ENCODE results near the gene CPD. TPM values are rescaled to one million over a fixed set of nuclear protein-coding genes. Genes with fewer than 3 reads are reported as not detected.
A peak's percentile ranks its signal among the peaks of the same experiment; 100 is the strongest.

CPD gene
- total and polyA plus RNA-seq, 2 donors (not counting 1 experiment from before 2014, with no cell fraction given): 88.8 to 220 TPM

DNA sequence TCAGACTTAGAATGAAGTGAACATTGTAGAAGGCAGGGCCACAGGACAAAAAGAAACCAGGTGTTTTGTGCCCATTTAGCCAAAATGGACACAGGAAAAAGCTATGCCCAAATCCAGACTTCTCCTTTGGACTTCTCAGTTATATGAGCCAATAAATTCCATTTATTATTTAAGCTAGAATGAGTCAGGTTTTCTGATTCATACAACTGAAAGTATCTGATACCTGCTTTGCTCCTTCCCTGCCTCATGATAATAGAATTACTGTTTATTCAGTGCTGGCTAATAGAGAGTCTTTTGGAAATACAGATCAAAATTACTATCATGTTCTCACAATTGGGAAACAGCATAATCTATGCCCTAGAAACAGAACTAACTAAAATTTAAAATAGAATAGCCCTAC, 8.7 kb upstream of the CPD start:
- peak in 1 of 2 donors; percentile 34 for DNase-seq (ENCODE audit: low read depth in 2 of 2)
- Histone ChIP-seq H3K79me2 (ENCODE audit: control insufficient read depth, insufficient read depth, low read length) (no peaks in the 10 kb centered on the region), H3K9ac (ENCODE audit: insufficient read depth, low read length) (no peak overlapping the region), H3K36me3 (ENCODE audit: control insufficient read depth, insufficient read depth, low read length) (no peaks in the 10 kb centered on the region), H4K20me1 (ENCODE audit: control insufficient read depth, extremely low read depth, insufficient read depth, low read length) (no peaks in the 10 kb centered on the region), H3K9me3 (ENCODE audit: control insufficient read depth, insufficient read depth, low read depth, low read length) (no peaks in the 10 kb centered on the region), H3K27ac (ENCODE audit: insufficient read depth, low read length) (no peak overlapping the region), H3K4me2 (ENCODE audit: extremely low read depth, insufficient read depth, low read length) (no peak overlapping the region), H3K4me3 (replicated peaks in 1 of 4; ENCODE audit: control extremely low read depth in 1 of 4, insufficient read depth in 1 of 4, low read depth in 3 of 4, low read length in 4 of 4) (no peak overlapping the region), H3K27me3 (ENCODE audit: control insufficient read depth, insufficient read depth, low read length) (no peaks in the 10 kb centered on the region), H2AFZ (ENCODE audit: low read length) (no peak overlapping the region), H3K4me1 (ENCODE audit: control insufficient read depth, extremely low read depth, insufficient read depth, low read length) (peaks cover 3% of the 10 kb centered on the region)
- TF ChIP-seq CTCF (conservative IDR thresholded peaks at IDR 0.05 in 1 of 2, IDR thresholded peaks at IDR 0.05 in 1 of 2; ENCODE audit: low read depth in 1 of 2, low read length in 2 of 2) (no peak), EZH2 (IDR thresholded peaks at IDR 0.05; ENCODE audit: low read length, missing control alignments) (no peak)

- Histone ChIP-seq H3K4me3 (replicated peaks in 1 of 4; ENCODE audit: control extremely low read depth in 1 of 4, insufficient read depth in 1 of 4, low read depth in 3 of 4, low read length in 4 of 4) (no peak overlapping the region), H3K27ac (ENCODE audit: insufficient read depth, low read length) (no peak overlapping the region)
- TF ChIP-seq CTCF (conservative IDR thresholded peaks at IDR 0.05 in 1 of 2, IDR thresholded peaks at IDR 0.05 in 1 of 2; ENCODE audit: low read depth in 1 of 2, low read length in 2 of 2) (no peak), EZH2 (IDR thresholded peaks at IDR 0.05; ENCODE audit: low read length, missing control alignments) (no peak)
Observed at GRCh38 chr17:30372755-30373154, 6.0 kb upstream of the CPD start.

DNA sequence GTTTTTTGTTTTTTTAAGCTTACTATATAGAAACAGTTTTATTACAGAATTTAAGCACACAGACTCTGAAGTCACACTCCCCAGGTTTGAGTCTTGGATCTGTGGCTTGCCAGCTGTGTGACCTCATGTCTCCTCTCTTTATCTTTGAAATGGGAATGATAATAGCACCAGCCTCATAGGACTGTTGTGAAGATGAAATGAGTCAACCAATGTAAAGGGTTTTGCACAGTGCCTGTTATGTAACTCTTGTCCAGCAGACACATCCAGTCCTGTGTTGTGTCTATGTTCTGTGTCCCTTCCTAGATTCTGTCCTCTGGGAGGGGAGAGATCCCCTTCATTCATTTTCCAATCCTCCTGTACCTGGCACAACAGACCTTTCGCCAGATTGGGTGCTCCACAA, 3.1 kb upstream of the CPD start:
- no peak overlapping the region for H2AFZ ChIP-seq (ENCODE audit: low read length)
- peaks cover 14% of the 10 kb centered on the region for H3K79me2 ChIP-seq (ENCODE audit: control insufficient read depth, insufficient read depth, low read length)
- H3K27ac ChIP-seq (ENCODE audit: insufficient read depth, low read length): no peak overlapping the region
- H3K36me3 ChIP-seq (ENCODE audit: control insufficient read depth, insufficient read depth, low read length): no peaks in the 10 kb centered on the region
- no peaks in the 10 kb centered on the region for H3K9me3 ChIP-seq (ENCODE audit: control insufficient read depth, insufficient read depth, low read depth, low read length)
- no peak for DNase-seq (ENCODE audit: low read depth in 2 of 2)
- no peak for TF ChIP-seq EZH2 (IDR thresholded peaks at IDR 0.05; ENCODE audit: low read length, missing control alignments)
- H4K20me1 ChIP-seq (ENCODE audit: control insufficient read depth, extremely low read depth, insufficient read depth, low read length): no peaks in the 10 kb centered on the region
- no peak overlapping the region for H3K4me3 ChIP-seq (replicated peaks in 1 of 4; ENCODE audit: control extremely low read depth in 1 of 4, insufficient read depth in 1 of 4, low read depth in 3 of 4, low read length in 4 of 4)
- H3K9ac ChIP-seq (ENCODE audit: insufficient read depth, low read length): no peak overlapping the region
- H3K4me2 ChIP-seq (ENCODE audit: extremely low read depth, insufficient read depth, low read length): no peak overlapping the region
- H3K27me3 ChIP-seq (ENCODE audit: control insufficient read depth, insufficient read depth, low read length): no peaks in the 10 kb centered on the region
- H3K4me1 ChIP-seq (ENCODE audit: control insufficient read depth, extremely low read depth, insufficient read depth, low read length): peaks cover 17% of the 10 kb centered on the region

More at GRCh38 chr17:30372755-30373154, 6.0 kb upstream of the CPD start:
- peak in 1 of 2 donors; percentile 48 for DNase-seq (ENCODE audit: low read depth in 2 of 2)
- no peak overlapping the region for H3K4me2 ChIP-seq (ENCODE audit: extremely low read depth, insufficient read depth, low read length)
- no peak overlapping the region for H3K9ac ChIP-seq (ENCODE audit: insufficient read depth, low read length)
- no peak overlapping the region for H2AFZ ChIP-seq (ENCODE audit: low read length)
- no peaks in the 10 kb centered on the region for H4K20me1 ChIP-seq (ENCODE audit: control insufficient read depth, extremely low read depth, insufficient read depth, low read length)
- H3K9me3 ChIP-seq (ENCODE audit: control insufficient read depth, insufficient read depth, low read depth, low read length): no peaks in the 10 kb centered on the region
- no peaks in the 10 kb centered on the region for H3K27me3 ChIP-seq (ENCODE audit: control insufficient read depth, insufficient read depth, low read length)
- no peaks in the 10 kb centered on the region for H3K79me2 ChIP-seq (ENCODE audit: control insufficient read depth, insufficient read depth, low read length)
- H3K36me3 ChIP-seq (ENCODE audit: control insufficient read depth, insufficient read depth, low read length): no peaks in the 10 kb centered on the region
- peaks cover 17% of the 10 kb centered on the region for H3K4me1 ChIP-seq (ENCODE audit: control insufficient read depth, extremely low read depth, insufficient read depth, low read length)
